DMS79 (cell line): ENCODE data around the gene TEX55.
"Not testable (repeated sequence)": the region's sequence is repeated elsewhere in the genome, so short reads cannot be mapped to it uniquely, and the experiment has no call there.

Experiments
- DNase-seq: peaks from one replicate; lab custom pipeline; 2025; lab: John Stamatoyannopoulos, UW

The TEX55 gene

DNA sequence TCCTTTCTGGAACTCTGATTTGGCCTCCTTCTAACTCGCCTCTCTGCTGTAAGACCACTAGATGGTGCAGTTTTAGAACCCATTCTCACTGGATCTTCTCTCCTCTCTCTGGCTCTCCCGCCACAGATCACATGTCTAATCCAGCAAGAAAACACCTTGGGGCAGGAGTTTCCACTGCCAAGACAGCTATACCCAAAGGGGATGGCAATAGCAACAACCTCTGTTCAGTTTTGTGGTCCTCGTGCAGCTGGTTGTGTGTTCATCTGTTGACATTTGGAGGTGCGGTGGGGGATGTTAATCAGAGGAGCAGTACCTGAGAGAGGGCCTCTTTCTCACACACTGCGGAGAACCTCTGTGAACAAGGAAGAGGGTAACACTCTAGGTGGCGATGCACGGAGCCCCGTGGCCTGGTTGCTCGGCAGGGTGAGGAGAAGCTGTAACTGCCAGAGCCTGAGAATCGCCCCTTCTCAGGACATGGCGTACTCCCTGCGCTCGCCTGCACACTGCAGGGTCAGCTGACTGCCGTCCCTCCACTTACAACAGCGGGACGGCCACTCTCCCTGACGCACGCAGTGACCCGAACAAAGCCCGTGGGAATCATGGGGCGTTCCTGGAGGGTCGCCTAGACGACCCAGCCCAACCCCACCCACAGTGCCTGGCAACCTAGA is at the start of gene TEX55:
TSS of gene TEX55 (plus strand) at position 666 of the 668 bp plus-strand sequence. CDS start 25 bp downstream, outside the sequence.
- peak; percentile 2 for DNase-seq

DNA sequence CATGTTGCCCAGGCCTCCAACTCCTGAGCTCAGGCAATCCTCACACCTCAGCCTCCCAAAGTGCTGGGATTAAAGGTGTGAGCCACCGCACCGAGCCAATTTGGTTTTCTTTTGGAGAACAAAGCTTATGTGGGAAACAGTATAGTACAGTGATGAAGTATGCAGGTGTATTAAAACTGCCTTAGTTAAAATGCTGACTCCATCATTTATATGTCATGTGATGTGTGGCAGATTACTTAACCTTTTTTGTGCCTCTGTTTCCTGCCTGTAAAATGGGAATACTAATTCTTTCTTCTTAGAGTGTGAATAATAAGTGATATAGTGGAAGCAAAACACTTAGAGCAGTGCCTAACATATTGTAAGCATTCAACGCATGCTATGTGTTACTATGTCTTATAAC is 48.0 kb upstream of the TEX55 start:
- no peak for DNase-seq

- DNase-seq: peak; percentile 4
Measured at GRCh38 chr3:119098619-119099222, 47.2 kb upstream of the TEX55 start.

GRCh38 chr3:119099785-119100184 is 46.2 kb upstream of the TEX55 start:
- DNase-seq: no peak

DNA sequence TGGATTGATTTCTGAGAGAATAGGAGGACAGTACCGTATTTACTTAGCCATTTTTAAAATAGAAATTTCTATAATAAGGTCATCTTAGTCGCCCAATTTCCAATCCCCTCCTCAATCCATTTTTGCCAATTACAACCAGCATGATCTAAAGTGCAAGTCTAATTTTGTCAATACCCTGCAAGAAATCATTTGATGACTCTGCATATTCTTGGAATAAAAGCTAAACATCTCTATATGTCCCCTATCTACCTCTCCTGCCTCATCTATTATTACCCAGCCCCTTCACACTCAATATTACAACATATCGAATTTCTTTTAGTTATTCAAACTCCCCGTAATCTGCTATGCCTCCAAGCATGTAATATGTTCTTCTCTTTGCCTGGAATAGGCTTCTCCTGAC is 41.9 kb upstream of the TEX55 start:
- DNase-seq: no peak

GRCh38 chr3:119118330-119118729 is 27.6 kb upstream of the TEX55 start:
- DNase-seq: not testable (repeated sequence)

DNA sequence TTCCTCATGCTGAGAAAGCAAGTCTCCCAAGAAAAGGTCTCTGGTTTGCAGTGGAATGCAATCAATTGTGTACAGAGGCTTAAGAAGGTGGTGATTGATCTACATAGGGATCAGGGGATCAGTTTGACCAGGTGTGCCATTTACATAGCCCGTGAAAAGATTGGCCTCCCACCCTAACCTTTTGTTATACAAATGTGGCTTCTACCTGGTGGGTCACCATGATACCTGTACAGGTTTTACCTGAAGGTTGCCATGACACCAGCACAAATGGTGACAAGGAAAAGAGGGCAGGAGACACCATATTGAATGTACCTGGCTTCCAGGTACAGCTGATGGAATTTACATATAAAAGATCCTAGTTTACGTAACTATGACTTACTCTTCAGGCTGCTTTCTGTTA is 25.5 kb upstream of the TEX55 start:
- DNase-seq: no peak

- no peak for DNase-seq
Measured at GRCh38 chr3:119122350-119122749, 23.6 kb upstream of the TEX55 start.

DNA sequence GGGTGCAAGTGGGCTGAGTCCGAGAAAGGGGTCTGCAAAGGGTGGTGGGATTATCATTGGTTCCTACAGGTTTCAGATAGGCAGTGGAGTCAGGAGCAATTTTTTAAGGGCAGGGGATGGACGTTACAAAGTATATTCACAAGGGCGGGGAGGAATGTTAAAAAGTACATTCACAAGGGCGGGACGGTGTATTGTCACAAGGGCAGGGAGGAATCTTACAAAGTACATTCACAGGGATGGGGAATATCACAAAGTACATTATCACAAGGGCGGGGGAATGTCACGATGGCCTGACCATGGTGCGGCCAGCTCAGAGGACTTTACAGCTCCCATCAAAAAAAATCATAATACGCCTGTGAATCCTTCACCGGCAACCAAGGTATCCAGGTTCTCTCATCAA is 20.6 kb upstream of the TEX55 start:
- no peak for DNase-seq

DNA sequence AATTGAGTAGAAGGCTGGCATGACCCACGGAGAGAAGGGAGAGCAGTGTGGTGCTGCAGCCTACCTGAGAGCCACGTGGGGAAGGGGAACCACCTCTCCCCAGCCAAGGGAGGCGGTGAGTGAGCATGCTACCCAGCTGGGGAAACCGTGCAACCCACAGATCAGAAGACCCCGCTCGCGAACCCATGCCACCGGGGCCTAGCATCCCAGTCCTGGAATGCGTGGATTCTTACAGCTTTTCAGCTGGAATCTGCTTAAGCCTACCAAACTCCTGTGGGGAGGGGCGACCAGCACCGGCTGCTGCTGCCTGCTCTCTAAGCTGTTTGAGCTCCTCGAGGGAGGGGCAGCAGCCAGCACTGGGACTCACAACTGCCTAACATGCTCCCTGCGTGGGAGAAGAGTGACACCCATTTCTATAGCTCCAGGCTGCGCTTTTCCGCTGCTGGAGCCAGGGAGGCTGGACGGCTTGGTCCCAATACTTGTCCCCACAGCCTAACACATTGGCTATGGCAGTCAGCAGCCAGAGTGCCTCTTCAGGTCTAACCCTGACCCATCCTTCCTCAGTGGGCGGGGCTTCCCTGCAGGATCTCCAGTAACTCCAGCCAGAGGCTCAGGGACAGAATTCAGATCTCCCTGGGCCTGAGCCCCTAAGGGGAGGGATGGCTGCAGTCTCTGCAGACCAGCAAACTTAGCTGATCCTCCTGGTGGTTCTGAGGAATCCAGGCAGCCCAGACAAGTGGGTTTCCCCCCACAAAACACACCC is 20.0 kb upstream of the TEX55 start:
- DNase-seq: no peak

DNA sequence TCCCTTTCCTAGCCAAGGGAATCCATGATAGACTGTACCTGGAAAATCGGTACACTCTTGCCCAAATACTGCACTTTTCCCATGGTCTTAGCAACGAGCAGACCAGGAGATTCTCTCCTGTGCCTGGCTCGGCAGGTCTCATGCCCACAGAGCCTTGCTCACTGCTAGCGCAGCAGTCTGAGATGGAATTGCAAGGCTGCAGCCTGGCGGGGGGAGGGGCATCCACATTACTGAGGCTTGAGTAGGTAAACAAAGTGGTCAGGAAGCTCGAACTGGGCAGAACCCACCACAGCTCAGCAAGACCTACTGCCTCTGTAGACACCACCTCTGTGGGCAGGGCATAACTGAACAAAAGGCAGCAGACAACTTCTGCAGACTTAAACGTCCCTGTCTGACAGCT is 15.7 kb upstream of the TEX55 start:
- not testable (repeated sequence) for DNase-seq

- DNase-seq: not testable (repeated sequence)
Measured at GRCh38 chr3:119132291-119132690, 13.7 kb upstream of the TEX55 start.

DNA sequence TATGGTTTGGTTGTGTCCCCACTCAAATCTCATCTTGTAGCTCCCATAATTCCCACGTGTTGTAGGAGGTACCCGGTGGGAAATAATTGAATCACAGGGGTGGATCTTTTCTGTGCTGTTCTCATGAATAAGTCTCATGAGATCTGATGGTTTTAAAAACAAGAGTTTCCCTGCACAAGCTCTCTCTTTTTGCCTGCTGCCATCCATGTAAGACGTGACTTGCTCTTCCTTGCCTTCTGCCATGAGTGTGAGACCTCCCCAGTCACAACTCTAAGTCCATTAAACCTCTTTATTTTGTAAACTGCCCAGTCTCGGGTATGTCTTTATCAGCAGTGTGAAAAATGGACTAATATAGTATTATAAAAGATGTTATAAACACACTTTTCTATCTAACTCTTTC is 6.6 kb upstream of the TEX55 start:
- not testable (repeated sequence) for DNase-seq

- no peak for DNase-seq
Measured at GRCh38 chr3:119140466-119140865, 5.5 kb upstream of the TEX55 start.

GRCh38 chr3:119145128-119145499 is 851 bp upstream of the TEX55 start:
- DNase-seq: no peak

DNA sequence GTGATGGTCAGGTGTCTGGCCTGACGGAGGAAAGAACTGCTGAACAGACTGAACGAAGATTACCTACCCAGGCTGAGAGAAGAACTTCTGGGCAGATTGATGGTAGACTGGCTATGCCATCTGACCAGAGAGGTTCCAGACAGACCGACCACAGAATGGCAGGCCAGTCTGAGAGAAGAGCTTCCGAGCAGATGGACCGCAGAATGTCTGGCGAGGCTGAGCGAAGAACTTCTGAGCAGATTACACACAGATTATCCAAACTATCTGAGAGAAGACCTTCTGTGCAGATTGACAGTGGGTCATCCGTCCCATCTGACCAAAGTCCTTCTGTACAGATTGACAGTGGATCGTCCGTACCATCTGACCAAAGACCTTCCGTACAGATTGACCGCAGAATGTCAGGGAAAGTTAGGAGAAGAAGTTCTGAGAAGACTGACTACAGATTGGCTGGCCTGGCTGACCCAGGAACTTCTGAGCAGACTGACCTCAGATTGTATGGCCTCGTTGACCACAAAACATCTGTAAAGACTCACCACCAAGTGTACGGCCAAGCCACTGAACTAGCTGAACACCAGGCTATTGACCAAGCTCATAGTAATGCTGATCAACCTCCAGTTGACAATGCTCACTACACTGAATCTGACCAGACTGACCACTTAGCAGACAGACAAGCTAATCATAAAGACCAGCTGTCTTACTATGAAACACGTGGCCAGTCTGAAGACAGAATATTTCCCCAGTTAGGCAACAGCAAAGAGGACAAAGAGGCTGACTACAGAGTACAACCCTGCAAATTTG is 812 bp downstream of the TEX55 start:
- no peak for DNase-seq

DNA sequence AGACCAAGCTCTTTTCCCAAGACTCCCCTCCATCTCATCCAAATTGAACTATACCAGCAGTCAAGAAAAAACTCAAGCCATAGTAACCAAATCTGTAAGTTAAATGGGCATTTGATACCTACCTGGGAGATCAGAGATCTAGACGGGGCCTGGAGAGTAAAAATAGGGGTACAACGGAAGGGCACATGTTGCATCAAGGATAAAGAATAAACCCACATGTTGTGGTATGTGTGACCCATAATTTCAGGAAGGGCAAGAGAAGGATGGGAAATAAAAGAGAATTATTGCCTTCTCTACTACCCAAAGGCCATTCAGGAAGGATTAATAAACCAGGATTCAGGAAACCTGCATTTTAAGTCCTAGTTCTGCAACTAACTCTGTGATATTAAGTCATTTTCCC is 1.5 kb downstream of the TEX55 start:
- DNase-seq: no peak

DNA sequence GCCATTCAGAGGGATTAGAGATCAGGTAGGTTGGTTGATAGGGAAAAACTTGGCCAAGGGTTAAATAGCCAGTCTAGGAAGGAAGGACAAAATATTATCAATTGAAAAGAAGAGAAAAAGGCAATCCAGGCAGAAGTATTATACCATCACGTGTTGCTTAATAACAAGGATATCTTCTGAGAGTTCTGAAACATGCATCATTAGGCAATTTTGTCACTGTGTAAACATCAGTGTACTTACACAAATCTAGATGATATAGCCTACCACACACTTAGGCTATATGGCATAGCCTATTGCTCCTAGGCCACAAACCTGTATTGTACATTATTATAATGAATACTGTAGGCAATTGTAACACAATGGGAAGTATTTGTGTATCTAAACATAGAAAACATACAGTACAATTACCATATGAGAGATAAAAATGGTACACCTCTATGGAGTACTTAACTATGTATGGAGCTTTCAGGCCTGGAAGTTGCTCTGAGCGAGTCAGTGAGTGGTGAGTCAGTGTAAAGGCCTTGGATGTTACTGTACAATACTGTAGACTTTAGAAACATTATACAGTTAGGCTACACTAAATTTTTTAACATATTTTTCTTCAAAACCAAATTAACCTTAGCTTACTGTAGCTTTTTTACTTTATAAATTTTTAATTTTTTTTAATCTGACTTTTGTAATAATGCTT is 2.7 kb downstream of the TEX55 start:
- DNase-seq: no peak

DNA sequence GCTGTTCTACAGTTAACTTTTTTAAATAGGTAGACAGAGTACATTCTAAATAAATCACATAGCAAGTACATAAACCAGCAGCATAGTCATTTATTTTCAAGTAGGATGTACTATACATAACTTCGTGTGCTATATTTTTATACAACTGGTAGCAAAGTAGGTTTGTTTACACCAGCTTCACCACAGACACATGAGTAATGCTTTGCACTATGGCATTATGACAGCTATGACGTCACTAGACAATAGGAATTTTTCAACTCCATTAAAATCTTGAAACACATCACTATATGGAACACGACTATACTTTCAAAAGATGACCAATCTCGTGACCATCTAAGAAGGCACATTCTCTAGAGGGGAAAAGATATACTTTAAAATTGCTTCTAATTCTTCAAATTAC is 3.5 kb downstream of the TEX55 start:
- no peak for DNase-seq

- no peak for DNase-seq
Measured at GRCh38 chr3:119156868-119157267, 10.9 kb downstream of the TEX55 start.

DNA sequence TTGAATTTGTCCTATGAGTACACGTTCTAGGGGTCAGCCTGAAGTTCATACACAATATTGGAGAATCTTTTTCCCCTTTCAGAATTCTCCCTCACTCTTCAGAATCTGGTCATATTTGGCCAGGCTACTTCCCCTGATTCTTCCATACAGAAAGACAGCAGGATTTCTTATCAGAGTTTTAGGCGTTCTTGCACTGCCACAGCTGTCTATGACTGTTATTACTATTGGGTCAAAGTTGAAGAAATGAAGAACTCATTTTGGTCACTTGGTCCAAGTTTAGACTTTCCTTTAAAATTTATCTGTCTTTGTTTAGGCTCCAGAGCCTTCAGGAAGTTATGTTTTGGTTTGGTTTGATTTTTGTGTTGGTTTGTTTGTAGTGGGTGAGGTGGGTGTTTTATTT is 12.0 kb downstream of the TEX55 start:
- DNase-seq: no peak

GRCh38 chr3:119160361-119160760 is 14.4 kb downstream of the TEX55 start:
- DNase-seq: no peak
